GM18517 (cell line): ENCODE measurements around the gene OR6M1.

Experiments used
- ATAC-seq: cut with Tn5 transposase; IDR thresholded peaks from one replicate; pipeline ENCODE4 v1.9.1; 2021; ENCODE audit warnings: mild to moderate bottlenecking, moderate library complexity; ENCODE audit not compliant: unreplicated experiment

Gene OR6M1

GRCh38 chr11:123806249-123806648 lies at the start of gene OR6M1:
Gene OR6M1 (minus strand): TSS chr11:123806349. CDS start chr11:123806349, 0 bp downstream.
- no peak for ATAC-seq

- ATAC-seq: no peak
Observed at GRCh38 chr11:123853038-123853437, 46.9 kb upstream of the OR6M1 start.

- ATAC-seq: no peak
Observed at GRCh38 chr11:123852321-123852720, 46.2 kb upstream of the OR6M1 start.

- ATAC-seq: no peak
Observed at GRCh38 chr11:123851110-123851509, 45.0 kb upstream of the OR6M1 start.

- no peak for ATAC-seq
Observed at GRCh38 chr11:123841174-123841573, 35.0 kb upstream of the OR6M1 start.

- ATAC-seq: no peak
Observed at GRCh38 chr11:123839131-123839530, 33.0 kb upstream of the OR6M1 start.

- no peak for ATAC-seq
Observed at GRCh38 chr11:123838659-123839058, 32.5 kb upstream of the OR6M1 start.

GRCh38 chr11:123838199-123838598 lies 32.0 kb upstream of the OR6M1 start:
- no peak for ATAC-seq

- ATAC-seq: no peak
Observed at GRCh38 chr11:123833095-123833494, 26.9 kb upstream of the OR6M1 start.

- ATAC-seq: no peak
Observed at GRCh38 chr11:123829745-123830144, 23.6 kb upstream of the OR6M1 start.

- ATAC-seq: no peak
Observed at GRCh38 chr11:123822599-123822998, 16.4 kb upstream of the OR6M1 start.

GRCh38 chr11:123822032-123822431 lies 15.9 kb upstream of the OR6M1 start:
- ATAC-seq: no peak

GRCh38 chr11:123815122-123815521 lies 9.0 kb upstream of the OR6M1 start:
- ATAC-seq: no peak

GRCh38 chr11:123801765-123802164 lies 4.4 kb downstream of the OR6M1 start:
- no peak for ATAC-seq

GRCh38 chr11:123800036-123800435 lies 6.1 kb downstream of the OR6M1 start:
- ATAC-seq: no peak

- ATAC-seq: no peak
Observed at GRCh38 chr11:123799438-123799837, 6.7 kb downstream of the OR6M1 start.

- ATAC-seq: no peak
Observed at GRCh38 chr11:123798513-123799252, 7.5 kb downstream of the OR6M1 start.

- ATAC-seq: no peak
Observed at GRCh38 chr11:123798079-123798478, 8.1 kb downstream of the OR6M1 start.

GRCh38 chr11:123797541-123797940 lies 8.6 kb downstream of the OR6M1 start:
- no peak for ATAC-seq

- no peak for ATAC-seq
Observed at GRCh38 chr11:123797114-123797513, 9.0 kb downstream of the OR6M1 start.

GRCh38 chr11:123796226-123796625 lies 9.9 kb downstream of the OR6M1 start:
- no peak for ATAC-seq

- no peak for ATAC-seq
Observed at GRCh38 chr11:123783536-123783935, 22.6 kb downstream of the OR6M1 start.

- no peak for ATAC-seq
Observed at GRCh38 chr11:123778511-123778910, 27.6 kb downstream of the OR6M1 start.
